ENCODE measurements around the gene DIDO1. TPM values are rescaled to one million over a fixed set of nuclear protein-coding genes. Genes with fewer than 3 reads are reported as not detected.

The DIDO1 gene
- total RNA-seq, 1 experiment from 2014 or later: 33.2 TPM

DNA sequence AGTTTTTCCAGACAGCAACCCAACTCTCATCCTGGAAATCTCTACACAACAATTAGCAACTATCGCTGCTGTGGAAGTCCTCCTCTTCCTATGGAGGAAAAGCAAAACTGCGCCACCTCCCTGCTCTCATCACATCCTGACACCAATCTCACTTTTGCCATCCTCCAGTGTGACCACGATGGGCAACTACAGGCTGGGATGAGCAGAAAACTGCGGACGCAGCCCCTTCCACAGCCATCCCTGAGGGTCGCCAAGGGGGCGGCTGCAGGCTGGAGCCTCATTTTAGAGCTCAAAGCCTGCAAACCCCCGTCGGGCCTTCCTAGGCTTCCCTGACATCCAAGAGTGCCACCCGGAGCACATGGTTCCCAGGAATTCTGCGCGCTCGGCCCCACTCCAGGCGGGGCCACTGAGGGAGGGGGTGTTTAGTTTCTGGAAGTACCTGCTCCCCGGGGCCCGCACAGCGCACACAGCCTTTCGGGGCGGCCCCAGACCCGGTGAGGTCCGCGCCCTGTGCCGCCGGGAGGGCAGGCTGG is 65.8 kb downstream of the DIDO1 start:
- Histone ChIP-seq H3K27ac (ENCODE audit: low read length) (no peak overlapping the region), H3K4me3 (ENCODE audit: low read length) (peak overlapping the region; percentile 81), H3F3A (ENCODE audit: low read length, unreplicated experiment) (no peaks in the 10 kb centered on the region), H3K27me3 (ENCODE audit: low read length) (no peaks in the 10 kb centered on the region), H2AFZ (ENCODE audit: low read length) (peak overlapping the region; percentile 65), H3K4me1 (ENCODE audit: insufficient read depth, low read length) (peaks cover 16% of the 10 kb centered on the region), H3K4me2 (ENCODE audit: low read length) (peak overlapping the region; percentile 98), H3K9me2 (replicated peaks; ENCODE audit: low read length) (no peaks in the 10 kb centered on the region), H3K79me2 (ENCODE audit: low read length) (peaks cover 41% of the 10 kb centered on the region), H3K36me3 (ENCODE audit: low read depth, low read length) (no peaks in the 10 kb centered on the region), H4K20me1 (ENCODE audit: low read length) (peaks cover 13% of the 10 kb centered on the region), H3K9me3 (ENCODE audit: low read length) (no peaks in the 10 kb centered on the region), H3K9ac (ENCODE audit: low read length) (peak overlapping the region; percentile 76)
- no TSS peak for BruUV-seq (replicated peaks)
- ChIA-PET POLR2A (ENCODE audit: unreplicated experiment) (no interaction called here), CTCF (interaction anchor here (0.6 kb wide), 1 partner anchor 38 kb away, joined by 3 read pairs; no protein-coding TSS in a partner anchor)
- intact Hi-C loops (cut with micrococcal nuclease): loop anchor here (1.0 kb wide), 1 partner anchor 38 kb away; no protein-coding TSS in a partner anchor
- TF ChIP-seq, protein P1, sequence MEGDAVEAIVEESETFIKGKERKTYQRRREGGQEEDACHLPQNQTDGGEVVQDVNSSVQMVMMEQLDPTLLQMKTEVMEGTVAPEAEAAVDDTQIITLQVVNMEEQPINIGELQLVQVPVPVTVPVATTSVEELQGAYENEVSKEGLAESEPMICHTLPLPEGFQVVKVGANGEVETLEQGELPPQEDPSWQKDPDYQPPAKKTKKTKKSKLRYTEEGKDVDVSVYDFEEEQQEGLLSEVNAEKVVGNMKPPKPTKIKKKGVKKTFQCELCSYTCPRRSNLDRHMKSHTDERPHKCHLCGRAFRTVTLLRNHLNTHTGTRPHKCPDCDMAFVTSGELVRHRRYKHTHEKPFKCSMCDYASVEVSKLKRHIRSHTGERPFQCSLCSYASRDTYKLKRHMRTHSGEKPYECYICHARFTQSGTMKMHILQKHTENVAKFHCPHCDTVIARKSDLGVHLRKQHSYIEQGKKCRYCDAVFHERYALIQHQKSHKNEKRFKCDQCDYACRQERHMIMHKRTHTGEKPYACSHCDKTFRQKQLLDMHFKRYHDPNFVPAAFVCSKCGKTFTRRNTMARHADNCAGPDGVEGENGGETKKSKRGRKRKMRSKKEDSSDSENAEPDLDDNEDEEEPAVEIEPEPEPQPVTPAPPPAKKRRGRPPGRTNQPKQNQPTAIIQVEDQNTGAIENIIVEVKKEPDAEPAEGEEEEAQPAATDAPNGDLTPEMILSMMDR (conservative IDR thresholded peaks at IDR 0.05; ENCODE audit: low read depth, low read length): peak; percentile 58
- TF ChIP-seq EZH2 (IDR thresholded peaks at IDR 0.05; ENCODE audit: low read length, unreplicated experiment): no peak
- DNase-seq: peak; percentile 57
- ATAC-seq: peak; percentile 58

GRCh38 chr20:62859721-62860120 is 66.6 kb downstream of the DIDO1 start:
- POLR2A ChIA-PET (ENCODE audit: unreplicated experiment): no interaction called here
- H3K9me3 ChIP-seq (ENCODE audit: low read length): no peaks in the 10 kb centered on the region
- peaks cover 3% of the 10 kb centered on the region; the same call in 1 of the 2 replicates for H3K36me3 ChIP-seq (ENCODE audit: low read depth, low read length)
- H3K9me2 ChIP-seq (replicated peaks; ENCODE audit: low read length): no peaks in the 10 kb centered on the region
- peak overlapping the region; percentile 81 for H3K4me3 ChIP-seq (ENCODE audit: low read length)
- H2AFZ ChIP-seq (ENCODE audit: low read length): no peak overlapping the region
- CTCF ChIA-PET: interaction anchor here (0.6 kb wide), 1 partner anchor 65 kb away, joined by 3 read pairs; no protein-coding TSS in a partner anchor
- H4K20me1 ChIP-seq (ENCODE audit: low read length): peaks cover 14% of the 10 kb centered on the region
- H3K79me2 ChIP-seq (ENCODE audit: low read length): peaks cover 48% of the 10 kb centered on the region
- H3K4me1 ChIP-seq (ENCODE audit: insufficient read depth, low read length): peaks cover 16% of the 10 kb centered on the region
- ATAC-seq: no peak
- H3F3A ChIP-seq (ENCODE audit: low read length, unreplicated experiment): no peaks in the 10 kb centered on the region
- DNase-seq: no peak
- TF ChIP-seq EZH2phosphoT487 (IDR thresholded peaks at IDR 0.05; ENCODE audit: borderline replicate concordance, low read length): no peak
- TF ChIP-seq, protein P1 (conservative IDR thresholded peaks at IDR 0.05; ENCODE audit: low read depth, low read length): no peak
- no peak for TF ChIP-seq EZH2 (IDR thresholded peaks at IDR 0.05; ENCODE audit: low read length, unreplicated experiment)
- intact Hi-C loops (cut with micrococcal nuclease): loop anchor here (1.0 kb wide), 1 partner anchor 37 kb away; no protein-coding TSS in a partner anchor
- peak overlapping the region; percentile 76; the same call in 1 of the 2 replicates for H3K9ac ChIP-seq (ENCODE audit: low read length)
- BruUV-seq (replicated peaks): TSS peak; percentile 31
- peak overlapping the region; percentile 98 for H3K4me2 ChIP-seq (ENCODE audit: low read length)
- H3K27ac ChIP-seq (ENCODE audit: low read length): no peak overlapping the region
- no peaks in the 10 kb centered on the region for H3K27me3 ChIP-seq (ENCODE audit: low read length)

- ChIA-PET POLR2A (ENCODE audit: unreplicated experiment) (no interaction called here), CTCF (no interaction called here)
- H3F3A ChIP-seq (ENCODE audit: low read length, unreplicated experiment): no peaks in the 10 kb centered on the region
- no peak overlapping the region for H3K4me3 ChIP-seq (ENCODE audit: low read length)
- peaks cover 60% of the 10 kb centered on the region for H3K79me2 ChIP-seq (ENCODE audit: low read length)
- H3K4me1 ChIP-seq (ENCODE audit: insufficient read depth, low read length): peaks cover 16% of the 10 kb centered on the region
- no peak for TF ChIP-seq EZH2 (IDR thresholded peaks at IDR 0.05; ENCODE audit: low read length, unreplicated experiment)
- TF ChIP-seq EZH2phosphoT487 (IDR thresholded peaks at IDR 0.05; ENCODE audit: borderline replicate concordance, low read length): no peak
- TF ChIP-seq, protein P1 (conservative IDR thresholded peaks at IDR 0.05; ENCODE audit: low read depth, low read length): no peak
- no peaks in the 10 kb centered on the region for H3K27me3 ChIP-seq (ENCODE audit: low read length)
- H4K20me1 ChIP-seq (ENCODE audit: low read length): peaks cover 21% of the 10 kb centered on the region
- H3K9me2 ChIP-seq (replicated peaks; ENCODE audit: low read length): no peaks in the 10 kb centered on the region
- no peak overlapping the region for H3K4me2 ChIP-seq (ENCODE audit: low read length)
- no peak for DNase-seq
- no TSS peak for BruUV-seq (replicated peaks)
- H3K36me3 ChIP-seq (ENCODE audit: low read depth, low read length): peaks cover 14% of the 10 kb centered on the region; the same call in 1 of the 2 replicates
- intact Hi-C loops (cut with micrococcal nuclease): no loop called here
- H3K9me3 ChIP-seq (ENCODE audit: low read length): no peaks in the 10 kb centered on the region
- H3K27ac ChIP-seq (ENCODE audit: low read length): no peak overlapping the region
- ATAC-seq: no peak
- H3K9ac ChIP-seq (ENCODE audit: low read length): no peak overlapping the region
- no peak overlapping the region for H2AFZ ChIP-seq (ENCODE audit: low read length)
Measured at GRCh38 chr20:62858058-62858830, 68.1 kb downstream of the DIDO1 start.

Data from PC-3 (cell line).